Stimulated activated CD8-positive, alpha-beta memory T cell treated with anti-CD3 and anti-CD28 coated beads, Interleukin-4, amount 100 ng/mL, for 1 hour (primary cell): ENCODE results near the gene SERPINE3.

ENCODE experiments used
- DNase-seq, 2 donors: peaks; one replicate each; pipeline ENCODE4 v3.0.0-alpha.2; 2020; ENCODE audit warnings: low read depth in 2 of 2, low spot score in 1 of 2

Gene SERPINE3

DNA sequence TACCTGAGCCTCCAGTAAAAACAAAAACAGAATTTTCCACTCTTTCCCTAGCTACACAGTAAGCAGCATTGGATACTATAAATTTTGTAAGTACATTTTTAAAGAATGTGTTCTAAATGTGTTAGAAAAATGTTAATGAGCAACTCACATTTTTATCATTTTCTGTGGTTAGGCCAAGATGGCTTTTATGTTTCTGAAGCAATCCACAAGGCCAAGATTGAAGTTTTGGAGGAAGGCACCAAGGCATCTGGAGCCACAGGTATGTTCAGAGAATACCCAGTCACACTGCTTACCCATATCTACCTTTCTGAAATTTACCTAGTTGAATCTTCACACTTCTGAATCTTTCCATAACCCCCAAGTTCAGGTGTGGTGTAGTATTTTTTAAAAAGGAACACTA lies 21.6 kb downstream of the SERPINE3 start:
- no peak for DNase-seq

DNA sequence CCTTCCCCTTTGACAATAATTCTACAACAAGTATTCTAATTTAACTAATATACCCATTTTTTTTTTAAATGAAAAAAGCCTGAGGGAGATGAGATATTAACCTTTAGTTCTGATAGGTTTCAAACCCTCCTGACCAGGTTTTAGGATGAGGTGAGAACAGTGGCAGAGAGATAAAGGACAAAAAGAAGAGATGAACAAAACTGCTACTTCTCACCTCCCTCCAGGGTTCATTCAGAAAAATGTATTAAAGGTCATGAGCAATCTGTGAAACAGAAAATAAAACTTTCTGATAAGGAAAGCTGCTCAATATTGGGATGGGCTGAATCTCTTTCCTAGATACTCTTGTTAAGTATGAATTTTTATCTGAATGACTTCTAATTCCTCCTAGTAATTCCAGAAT lies 24.1 kb downstream of the SERPINE3 start:
- no peak for DNase-seq

DNA sequence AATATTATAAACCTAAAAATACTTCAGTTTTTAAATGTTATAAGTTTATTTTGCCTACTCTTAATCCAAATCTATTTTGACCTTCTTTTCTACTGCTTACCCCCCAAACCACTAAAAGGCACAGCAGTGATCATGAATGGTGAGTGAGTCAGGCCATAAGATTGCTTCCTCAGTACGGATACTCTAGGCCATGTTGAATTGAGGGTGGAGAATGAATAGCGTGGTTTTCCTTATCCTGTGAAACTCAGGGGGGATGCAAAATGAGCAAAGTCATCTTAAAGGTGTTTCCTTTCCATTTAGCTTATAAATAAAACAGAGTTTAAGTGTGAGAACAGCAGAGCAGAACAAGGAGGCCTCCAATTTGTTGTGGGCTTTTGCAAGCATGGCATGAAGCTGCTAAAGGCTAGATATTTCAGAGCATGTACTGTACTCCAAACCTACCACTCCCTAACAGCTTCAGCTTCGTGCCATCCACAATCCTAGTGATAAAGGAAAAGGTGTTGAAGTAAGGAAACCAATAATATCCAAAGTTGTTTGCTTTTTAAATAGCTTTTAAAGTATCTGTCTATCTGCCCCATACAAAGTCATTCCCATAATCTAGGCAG lies 25.0 kb downstream of the SERPINE3 start:
- no peak for DNase-seq

DNA sequence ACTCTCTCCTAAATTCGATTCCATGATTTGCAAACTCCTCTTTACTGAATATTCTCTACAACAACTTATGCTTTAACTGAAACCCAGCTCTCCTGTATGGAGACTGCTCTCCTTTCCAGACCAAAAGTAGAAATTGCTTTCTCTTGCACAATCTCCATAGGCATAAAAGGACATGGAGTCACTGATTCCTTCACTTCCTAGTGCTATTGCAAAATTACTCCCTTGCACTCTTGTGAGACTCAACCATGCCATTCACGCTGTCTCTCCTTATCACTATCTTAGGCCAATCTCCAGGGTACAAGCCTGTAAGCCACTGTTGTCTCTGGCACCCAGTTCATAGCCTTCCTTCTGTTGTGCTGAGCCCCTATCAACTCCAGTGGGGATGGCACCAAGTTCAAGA lies 30.6 kb downstream of the SERPINE3 start:
- DNase-seq, result no peak

DNA sequence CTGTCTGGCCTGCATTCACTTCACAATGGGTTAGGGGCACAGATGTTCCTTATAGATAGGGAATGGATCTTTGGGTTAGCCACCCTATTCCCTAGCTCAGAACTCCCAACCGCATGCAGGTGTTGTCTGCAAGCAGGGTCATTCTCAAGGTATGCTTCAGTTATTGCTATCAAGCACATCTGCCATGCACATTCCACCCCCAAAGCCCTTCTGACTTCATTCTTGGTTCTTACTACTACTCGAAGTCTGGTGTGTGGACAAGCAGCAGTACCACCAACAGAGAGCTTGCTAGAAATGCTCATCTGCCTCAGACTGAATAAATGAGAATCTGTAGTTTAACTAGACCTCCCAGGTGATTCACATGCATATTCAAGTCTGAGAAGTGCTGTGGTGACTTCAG lies 31.3 kb downstream of the SERPINE3 start:
- no peak for DNase-seq

DNA sequence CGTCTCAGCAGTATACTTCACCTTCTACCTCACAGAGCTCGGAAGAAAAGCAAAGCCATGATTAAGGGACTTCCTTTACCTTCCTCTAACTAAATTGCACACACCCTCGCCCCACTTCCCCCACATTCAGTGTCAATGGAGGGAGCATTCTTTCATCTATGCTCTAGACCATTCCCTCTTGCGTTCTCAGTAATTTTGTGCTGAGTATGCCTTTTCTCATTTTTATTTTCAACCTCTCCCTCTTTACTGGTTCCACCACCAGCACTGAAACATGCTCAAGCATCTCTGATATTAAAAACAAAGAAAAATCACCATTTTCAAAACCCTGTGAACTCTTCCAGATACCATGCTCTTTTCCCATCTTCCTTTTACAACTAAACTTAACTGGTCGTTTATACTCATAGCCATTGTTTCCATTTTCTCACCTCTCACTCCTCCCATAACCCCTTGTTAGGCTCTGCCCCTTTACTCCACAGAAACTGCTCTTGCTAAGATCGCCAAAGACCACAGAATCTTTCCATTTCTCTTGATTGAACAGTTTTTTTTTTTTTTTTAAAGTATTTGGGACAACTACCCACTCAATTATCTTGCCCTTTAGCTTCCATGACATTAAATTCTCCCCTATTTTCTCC lies 32.4 kb downstream of the SERPINE3 start:
- DNase-seq, result no peak

DNA sequence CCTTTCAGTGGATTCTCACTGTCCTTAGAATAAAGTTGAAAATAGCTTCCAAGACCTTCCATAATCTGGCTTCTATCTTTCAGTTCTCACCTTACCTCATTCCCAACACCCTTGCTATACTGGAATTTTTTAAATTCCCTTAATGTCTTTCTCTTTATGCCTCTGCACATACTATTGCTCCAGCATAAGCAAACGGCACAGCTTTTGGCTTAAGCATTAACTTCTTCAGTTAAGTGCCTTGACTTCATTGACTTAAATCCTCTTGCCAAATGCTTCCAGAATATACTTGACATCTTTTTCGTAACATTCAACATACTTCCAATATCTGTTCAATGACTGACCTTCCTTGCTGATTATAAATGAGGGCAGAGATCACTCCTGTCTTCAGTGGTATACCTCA lies 34.0 kb downstream of the SERPINE3 start:
- DNase-seq, result no peak

DNA sequence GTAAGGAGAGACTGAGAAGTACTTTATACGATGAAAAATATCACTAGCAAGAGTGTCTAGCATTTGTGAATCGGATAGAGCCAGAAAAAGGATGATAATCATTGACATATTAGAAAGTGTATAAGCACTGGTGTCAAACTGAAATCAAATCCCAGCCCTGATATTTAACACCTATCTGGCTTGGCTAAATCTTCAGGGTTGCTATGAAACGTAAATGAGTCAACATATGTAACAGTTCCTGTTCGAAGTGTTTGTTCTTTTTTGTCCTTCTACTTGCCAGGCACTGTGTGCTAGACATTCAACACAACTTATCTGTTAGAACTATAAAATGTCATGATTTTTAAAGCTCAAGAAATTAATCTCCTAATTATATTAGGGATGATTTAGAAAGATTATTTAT lies 40.8 kb downstream of the SERPINE3 start:
- DNase-seq, result no peak

DNA sequence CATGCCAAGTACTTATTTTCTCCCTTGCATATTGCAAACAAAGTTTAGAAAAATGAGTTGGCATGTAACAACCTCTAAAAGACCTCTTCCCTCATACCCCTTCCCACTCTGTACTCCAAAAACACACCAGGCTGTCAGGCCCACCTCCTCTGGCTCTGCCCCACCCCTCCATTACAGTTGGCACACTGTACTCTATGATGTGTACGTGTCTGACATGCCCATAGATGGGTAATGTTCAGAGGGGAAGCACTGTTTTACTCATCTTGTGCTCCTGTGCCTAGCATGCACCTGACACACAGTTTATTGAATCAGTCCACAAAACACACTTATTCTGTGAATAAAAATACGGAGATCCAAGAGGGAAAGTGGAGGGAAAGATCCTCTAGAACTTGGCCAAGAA lies 45.6 kb downstream of the SERPINE3 start:
- no peak for DNase-seq

DNA sequence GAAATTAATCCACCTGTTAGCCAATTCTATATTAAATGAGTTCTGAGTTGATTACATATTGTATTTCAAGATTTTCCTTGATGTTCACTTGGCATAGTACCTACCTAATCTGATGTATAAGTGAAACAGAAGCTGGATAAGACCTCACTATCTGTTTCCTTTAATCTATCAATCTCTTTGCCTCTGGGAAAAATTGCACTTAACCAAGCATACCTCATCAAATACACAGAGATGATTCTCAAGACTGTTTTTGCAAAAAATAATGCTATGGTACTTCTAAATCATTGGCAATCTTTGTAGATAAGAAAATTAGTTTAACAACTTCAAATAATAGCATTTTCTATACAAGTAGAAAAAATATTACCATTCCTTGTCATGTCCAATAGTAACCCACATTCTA lies 55.2 kb downstream of the SERPINE3 start:
- DNase-seq, result no peak

DNA sequence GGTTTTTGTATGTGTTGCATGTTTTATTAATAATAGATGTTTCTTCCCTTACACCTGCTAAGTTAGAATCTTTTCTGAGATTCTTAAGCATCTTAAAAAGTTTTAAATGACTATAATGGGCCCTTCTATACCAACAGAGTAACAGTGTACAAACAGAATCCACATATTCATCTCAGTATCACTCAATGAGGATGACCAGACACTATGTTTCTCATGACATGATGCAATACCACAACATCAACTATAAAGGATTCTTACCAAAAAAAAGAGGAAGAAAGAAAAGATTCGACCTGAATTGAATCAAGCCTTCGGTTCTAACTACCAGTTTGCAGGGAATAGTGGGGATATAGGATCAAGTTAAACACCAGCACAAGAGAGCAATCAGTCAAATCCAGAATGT lies 56.9 kb downstream of the SERPINE3 start:
- DNase-seq, result no peak

DNA sequence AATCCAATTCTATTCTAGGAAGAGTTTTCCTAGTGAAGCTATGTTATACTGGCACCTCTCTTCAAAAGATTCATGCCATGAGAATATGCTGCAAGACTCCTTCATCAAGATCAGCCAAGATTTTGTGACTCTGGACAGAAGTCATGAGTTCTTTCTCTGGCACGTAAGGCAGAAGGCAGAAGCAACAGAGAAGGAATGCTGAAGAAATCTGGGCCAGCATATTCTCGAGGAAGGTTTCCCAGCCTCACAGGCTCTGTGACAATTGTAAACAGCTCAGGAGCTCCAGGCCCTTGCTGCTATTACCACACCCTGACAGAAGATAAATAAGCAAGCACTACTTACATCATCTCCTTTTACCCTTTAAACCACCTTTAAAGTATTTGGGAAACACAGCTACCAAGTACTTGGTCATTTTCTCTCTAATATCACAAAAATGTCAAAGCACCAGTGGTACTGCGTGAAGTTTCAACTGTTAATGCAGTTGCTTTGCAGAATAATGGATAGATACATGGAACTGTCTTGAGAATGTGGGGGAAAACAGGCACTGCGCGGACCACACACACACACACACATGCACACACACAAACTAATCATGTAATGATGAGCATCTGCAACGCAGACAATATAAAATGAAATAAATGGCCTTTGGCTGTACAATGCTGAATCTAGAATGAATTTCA lies 57.9 kb downstream of the SERPINE3 start:
- no peak for DNase-seq

DNA sequence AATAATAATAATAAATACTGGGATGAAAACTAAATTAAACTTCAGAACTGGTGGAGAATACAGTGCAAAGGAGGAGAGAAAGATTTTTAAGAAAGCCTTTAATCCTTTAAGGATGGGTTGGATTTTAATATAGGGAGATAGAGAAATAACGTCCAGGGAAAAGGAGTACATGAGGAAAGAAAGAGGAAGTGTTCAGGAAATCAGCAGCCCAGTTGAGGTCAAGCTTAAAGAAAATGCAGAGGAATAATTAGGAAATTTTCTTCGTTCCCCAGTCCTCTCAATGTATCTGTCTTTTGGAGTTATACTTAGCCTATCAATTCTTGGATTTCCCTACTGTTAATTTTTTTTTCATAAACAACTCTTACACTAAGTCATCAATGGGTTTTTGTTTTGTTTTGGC lies 65.7 kb downstream of the SERPINE3 start:
- no peak for DNase-seq

DNA sequence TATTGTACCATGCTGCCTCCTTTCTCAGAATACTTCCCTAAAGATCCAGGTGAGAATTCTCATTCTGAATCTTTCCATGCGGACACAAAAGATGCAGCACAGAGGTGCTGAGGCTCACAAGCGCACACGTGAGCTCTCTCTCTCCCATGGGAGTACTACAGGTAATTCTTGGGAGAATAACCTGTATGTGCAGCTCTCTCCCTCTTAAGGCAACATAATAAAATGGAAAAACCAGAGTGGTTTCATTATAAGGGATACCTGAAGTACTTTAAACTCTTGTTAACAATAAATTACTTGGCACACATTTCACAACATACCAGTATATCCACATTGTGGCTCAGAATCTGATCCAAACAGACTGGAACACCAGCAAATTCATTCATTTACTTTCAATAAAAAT lies 72.9 kb downstream of the SERPINE3 start:
- no peak for DNase-seq
